HepG2 (cell line): ENCODE measurements around the gene MORN3. TPM values are rescaled to one million over a fixed set of nuclear protein-coding genes. Genes with fewer than 3 reads are reported as not detected.

Experiments used
- ATF5 ChIP-seq: sonication (generic); formaldehyde crosslinking; IDR thresholded peaks from 2 replicates; pipeline ENCODE4 v1.4.0; 2020; ENCODE audit warnings: mild to moderate bottlenecking, low read depth, missing genetic modification reagents
- DRAP1 ChIP-seq: IDR thresholded peaks from 2 replicates; pipeline ENCODE4 v1.6.1; 2016; ENCODE audit warnings: missing genetic modification reagents, missing compliant biosample characterization
- FOXO1 ChIP-seq: sonication (generic); formaldehyde crosslinking; IDR thresholded peaks from 2 replicates; pipeline ENCODE4 v1.4.0; 2020; ENCODE audit warnings: missing genetic modification reagents
- IKZF1 ChIP-seq: fragments of 450-650 bp; IDR thresholded peaks from 2 replicates; pipeline ENCODE4 v1.7.1; 2016
- KLF6 ChIP-seq: IDR thresholded peaks from 2 replicates; pipeline ENCODE4 v1.8.0; 2016; ENCODE audit warnings: missing biosample characterization, missing genetic modification reagents
- NR3C1 ChIP-seq: sonication (generic); formaldehyde crosslinking; IDR thresholded peaks from 2 replicates; pipeline ENCODE4 v1.4.0; 2020; ENCODE audit warnings: missing genetic modification reagents
- PHF21A ChIP-seq: sonication (generic); formaldehyde crosslinking; IDR thresholded peaks from 2 replicates; pipeline ENCODE4 v1.5.0; 2020; ENCODE audit warnings: mild to moderate bottlenecking, missing genetic modification reagents
- RERE ChIP-seq: IDR thresholded peaks from 2 replicates; pipeline ENCODE4 v1.6.1; 2016; ENCODE audit warnings: low read depth, missing genetic modification reagents, missing compliant biosample characterization
- SRSF1 ChIP-seq: fragments of 200-400 bp; formaldehyde crosslinking; optimal IDR thresholded peaks from 2 replicates; pipeline ENCODE3; 2017; ENCODE audit warnings: mild to moderate bottlenecking, low read depth, low read length, moderate library complexity
- ZC3H4 ChIP-seq: sonication (generic); formaldehyde crosslinking; IDR thresholded peaks from 2 replicates; pipeline ENCODE4 v1.4.0; 2020; ENCODE audit warnings: missing genetic modification reagents, borderline replicate concordance
- ZNF280B ChIP-seq: sonication (generic); formaldehyde crosslinking; IDR thresholded peaks from 2 replicates; pipeline ENCODE4 v1.5.0; 2020; ENCODE audit warnings: missing genetic modification reagents, mild to moderate bottlenecking, borderline replicate concordance
- ZNF670 ChIP-seq: sonication (generic); formaldehyde crosslinking; IDR thresholded peaks from 2 replicates; pipeline ENCODE4 v1.8.0; 2022; ENCODE audit warnings: mild to moderate bottlenecking, missing genetic modification reagents, borderline replicate concordance
- ZNF710 ChIP-seq: sonication (generic); formaldehyde crosslinking; IDR thresholded peaks from 2 replicates; pipeline ENCODE4 v1.5.0; 2020; ENCODE audit warnings: mild to moderate bottlenecking, missing genetic modification reagents, borderline replicate concordance
- ZNF800 ChIP-seq: sonication (generic); formaldehyde crosslinking; IDR thresholded peaks from 2 replicates; pipeline ENCODE4 v1.4.0; 2020; ENCODE audit warnings: missing genetic modification reagents
- ZNF850 ChIP-seq: sonication (generic); formaldehyde crosslinking; conservative IDR thresholded peaks from 2 replicates; pipeline ENCODE4 v1.9.0; 2021; ENCODE audit warnings: mild to moderate bottlenecking, missing genetic modification reagents
- polyA plus RNA-seq, 8 experiments: library from polyadenylated mRNA; depleted of rRNA in 3 of 8; stranded (reverse) in 7 of 8; unstranded in 1 of 8; fragments of >200 nt; fragmentation: Illumina TruSeq in 4 of 8; extraction: Trizol in 4 of 8; gene quantifications; 2 replicates each; pipeline versions ENCODE4 v1.2.1 to v1.2.3, GENCODE V29; 2011 to 2016; ENCODE audit warnings: low read depth in 4 of 8, missing spikeins in 1 of 8, mixed read lengths in 1 of 8; ENCODE audit not compliant: insufficient read depth in 1 of 8
- total RNA-seq, 5 experiments: library from RNA; depleted of rRNA; stranded (reverse); fragments of >200 nt; fragmentation: Illumina TruSeq; extraction: Trizol; gene quantifications; 2 replicates each; pipeline ENCODE4 v1.2.3, GENCODE V29; 2016; ENCODE audit warnings: low read depth in 1 of 5

Gene MORN3
- total and polyA plus RNA-seq, 2 of the 13 experiments (the other 11 are each of a cell fraction or from before 2014, with no cell fraction given), result 1.1 to 2.0 TPM

- TF ChIP-seq ZNF670 (no peak), ZNF850 (no peak), IKZF1 (no peak), PHF21A (CRISPR knock-in tag) (0 out of 2 replicates have a peak, but pooled peaks have one; percentile 19), FOXO1 (CRISPR knock-in tag) (no peak), ZNF800 (CRISPR knock-in tag) (no peak), ATF5 (CRISPR knock-in tag) (no peak), RERE (CRISPR knock-in tag) (no peak), NR3C1 (no peak), SRSF1 (no peak), ZC3H4 (no peak), ZNF710 (CRISPR knock-in tag) (0 out of 2 replicates have a peak, but pooled peaks have one; percentile 54), ZNF280B (CRISPR knock-in tag) (0 out of 2 replicates have a peak, but pooled peaks have one; percentile 27), KLF6 (no peak), DRAP1 (CRISPR knock-in tag) (no peak)
These were observed 42.4 kb downstream of the MORN3 start (continued) for GRCh38 chr12:121626853-121627640.
